Duodenal mucosa (tissue), 2 donors: ENCODE measurements around the gene SULT1A1.
"Not testable (repeated sequence)": the region's sequence is repeated elsewhere in the genome, so short reads cannot be mapped to it uniquely, and the experiment has no call there.

ENCODE experiments used
- H3K27ac ChIP-seq: one replicate; pipeline ENCODE4 v1.7.0; 2013; ENCODE audit warnings: low read depth, low read length
- H3K27me3 ChIP-seq, 2 donors: one replicate each; pipeline ENCODE4 v1.7.0; 2013; ENCODE audit warnings: low read length in 2 of 2, control low read depth in 1 of 2; ENCODE audit not compliant: insufficient read depth in 2 of 2, control insufficient read depth in 1 of 2
- H3K36me3 ChIP-seq, 2 donors: one replicate each; pipeline ENCODE4 v1.7.0; 2013; ENCODE audit warnings: low read length in 2 of 2, control low read depth in 1 of 2; ENCODE audit not compliant: insufficient read depth in 2 of 2, control insufficient read depth in 1 of 2
- H3K4me1 ChIP-seq, 2 donors: one replicate each; pipeline ENCODE4 v1.7.0; 2013; ENCODE audit warnings: low read length in 2 of 2, control low read depth in 1 of 2; ENCODE audit not compliant: insufficient read depth in 2 of 2, control insufficient read depth in 1 of 2
- H3K4me3 ChIP-seq, 2 donors: one replicate each; pipeline ENCODE4 v1.7.0; 2013; ENCODE audit warnings: low read length in 2 of 2, low read depth in 1 of 2
- H3K9ac ChIP-seq, 2 donors: one replicate each; pipeline ENCODE4 v1.7.0; 2013; ENCODE audit warnings: low read length in 2 of 2, low read depth in 1 of 2
- H3K9me3 ChIP-seq, 2 donors: one replicate each; pipeline ENCODE4 v1.7.0; 2013; ENCODE audit warnings: low read length in 2 of 2, control low read depth in 1 of 2; ENCODE audit not compliant: control insufficient read depth in 1 of 2

Gene SULT1A1

GRCh38 chr16:28609631-28610594 lies at the start of gene SULT1A1:
SULT1A1 (minus strand) TSS chr16:28610044; CDS start chr16:28608855, 1,189 bp downstream.
- peak within 1 kb of the TSS; percentile 82 for H3K27ac ChIP-seq
- H3K4me3 ChIP-seq: peak within 1 kb of the TSS; percentile 54 to 72
- peaks cover 0 to 11% of the 10 kb centered on the region in 2 donors for H3K36me3 ChIP-seq
- no peaks in the 10 kb centered on the region for H3K27me3 ChIP-seq
- H3K9me3 ChIP-seq: no peaks in the 10 kb centered on the region
- H3K9ac ChIP-seq: peak within 1 kb of the TSS; percentile 57 to 67
- peaks cover 19 to 23% of the 10 kb centered on the region in 2 donors for H3K4me1 ChIP-seq

GRCh38 chr16:28639959-28640358 lies 30.1 kb upstream of the SULT1A1 start:
- H3K27me3 ChIP-seq, H3K27ac ChIP-seq, H3K9me3 ChIP-seq, H3K9ac ChIP-seq, H3K4me3 ChIP-seq, H3K4me1 ChIP-seq, H3K36me3 ChIP-seq: not testable (repeated sequence)

- H3K36me3 ChIP-seq, H3K27ac ChIP-seq, H3K27me3 ChIP-seq, H3K9ac ChIP-seq, H3K4me1 ChIP-seq, H3K4me3 ChIP-seq, H3K9me3 ChIP-seq: not testable (repeated sequence)
Observed at GRCh38 chr16:28638359-28638758, 28.5 kb upstream of the SULT1A1 start.

- H3K4me3 ChIP-seq, H3K36me3 ChIP-seq, H3K27ac ChIP-seq, H3K9me3 ChIP-seq, H3K9ac ChIP-seq, H3K4me1 ChIP-seq, H3K27me3 ChIP-seq: not testable (repeated sequence)
Observed at GRCh38 chr16:28637765-28638164, 27.9 kb upstream of the SULT1A1 start, which contains the start of gene NPIPB8. NPIPB8 (plus strand) TSS chr16:28638065; CDS start chr16:28638361, 296 bp downstream.

GRCh38 chr16:28636093-28636823 lies 26.4 kb upstream of the SULT1A1 start:
- H3K4me1 ChIP-seq, H3K9me3 ChIP-seq, H3K27ac ChIP-seq, H3K4me3 ChIP-seq, H3K36me3 ChIP-seq, H3K9ac ChIP-seq, H3K27me3 ChIP-seq: not testable (repeated sequence)

GRCh38 chr16:28630905-28631304 lies 21.1 kb upstream of the SULT1A1 start:
- H3K9ac ChIP-seq, H3K27ac ChIP-seq, H3K36me3 ChIP-seq, H3K4me3 ChIP-seq, H3K9me3 ChIP-seq, H3K4me1 ChIP-seq, H3K27me3 ChIP-seq: not testable (repeated sequence)

GRCh38 chr16:28623172-28623711 lies 13.4 kb upstream of the SULT1A1 start:
- Histone ChIP-seq H3K4me1 (no peaks in the 10 kb centered on the region), H3K9me3 (no peaks in the 10 kb centered on the region), H3K27me3 (no peaks in the 10 kb centered on the region), H3K4me3 (peak overlapping the region; percentile 63 to 72), H3K9ac (peak overlapping the region; percentile 25 to 70), H3K36me3 (peaks cover 0 to 4% of the 10 kb centered on the region in 2 donors), H3K27ac (no peak overlapping the region)

GRCh38 chr16:28622532-28623171 lies 12.8 kb upstream of the SULT1A1 start:
- H3K4me1 ChIP-seq, H3K27ac ChIP-seq, H3K27me3 ChIP-seq, H3K9me3 ChIP-seq, H3K36me3 ChIP-seq: not testable (repeated sequence)
- Histone ChIP-seq H3K9ac (peak overlapping the region; percentile 25 to 70), H3K4me3 (peak overlapping the region; percentile 63 to 72)

- no peak overlapping the region for H3K9ac ChIP-seq
- H3K27ac ChIP-seq: no peak overlapping the region
- no peaks in the 10 kb centered on the region for H3K4me1 ChIP-seq
- H3K36me3 ChIP-seq: peaks cover 0 to 4% of the 10 kb centered on the region in 2 donors
- no peaks in the 10 kb centered on the region for H3K9me3 ChIP-seq
- peak overlapping the region in 1 of 2 donors; percentile 21 for H3K4me3 ChIP-seq
- no peaks in the 10 kb centered on the region for H3K27me3 ChIP-seq
Observed at GRCh38 chr16:28621481-28622155, 11.8 kb upstream of the SULT1A1 start.
